ENCODE data around the gene FBXO31.

Gene FBXO31

GRCh38 chr16:87383505-87384161 is at the start of gene FBXO31:
TSS of gene FBXO31 (minus strand) at chr16:87383776. CDS start at chr16:87383744, 32 bp downstream.
- DNase-seq (ENCODE audit: extremely low read depth in 1 of 2, low read depth in 1 of 2), result peak; percentile 80 to 85

DNA sequence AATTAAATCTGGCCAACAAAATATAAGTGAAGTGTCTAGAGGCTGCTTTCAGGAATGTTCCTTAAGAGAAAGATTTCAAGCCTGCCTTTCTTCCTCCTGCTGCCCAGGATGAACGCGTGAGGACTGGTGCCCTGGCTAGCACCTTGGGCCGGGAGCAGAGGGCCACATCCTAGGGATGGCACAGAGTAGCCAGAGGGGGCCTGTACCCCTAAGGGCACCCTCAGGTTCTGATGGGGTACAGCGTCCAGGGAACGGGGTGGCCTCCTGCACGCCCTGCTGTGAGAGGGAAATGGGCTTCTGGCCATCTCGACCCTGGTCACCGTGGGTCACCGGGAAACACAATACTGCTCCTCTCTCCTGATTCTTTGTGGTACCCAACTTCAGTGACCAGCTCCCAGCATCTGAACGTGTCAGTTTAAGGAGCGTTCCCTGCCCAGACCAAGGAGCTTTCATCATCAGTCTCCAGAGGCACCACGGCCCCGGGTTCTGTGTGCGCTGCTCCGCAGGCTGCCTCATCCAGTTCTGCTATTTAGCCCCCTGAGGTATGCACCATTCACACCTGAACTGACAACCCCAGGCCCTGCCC is 48.8 kb upstream of the FBXO31 start:
- no peak for DNase-seq (ENCODE audit: extremely low read depth in 1 of 2, low read depth in 1 of 2)

GRCh38 chr16:87431926-87432325 is 48.4 kb upstream of the FBXO31 start:
- no peak for DNase-seq (ENCODE audit: extremely low read depth in 1 of 2, low read depth in 1 of 2)

GRCh38 chr16:87426423-87427215 is 43.0 kb upstream of the FBXO31 start:
- no peak for DNase-seq (ENCODE audit: extremely low read depth in 1 of 2, low read depth in 1 of 2)

DNA sequence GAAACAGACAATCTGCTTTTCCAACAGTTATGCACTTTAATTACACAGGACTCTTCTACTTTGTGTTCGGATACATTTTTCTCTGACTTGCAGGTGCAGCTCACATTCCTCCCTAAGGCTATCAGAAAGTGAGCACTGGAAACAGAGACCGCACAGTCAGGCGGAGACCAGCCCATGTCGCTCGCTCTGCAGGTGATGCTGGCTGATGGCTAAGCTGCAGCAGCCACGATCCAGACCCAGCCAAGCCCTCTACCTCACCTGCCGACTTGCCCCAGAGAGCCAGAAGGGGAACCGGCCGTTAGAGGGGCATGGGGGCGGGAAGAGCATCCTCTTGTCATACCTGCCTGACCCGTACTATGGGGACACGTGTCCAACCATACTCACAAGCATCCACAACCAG is 42.4 kb upstream of the FBXO31 start:
- DNase-seq (ENCODE audit: extremely low read depth in 1 of 2, low read depth in 1 of 2), result no peak

DNA sequence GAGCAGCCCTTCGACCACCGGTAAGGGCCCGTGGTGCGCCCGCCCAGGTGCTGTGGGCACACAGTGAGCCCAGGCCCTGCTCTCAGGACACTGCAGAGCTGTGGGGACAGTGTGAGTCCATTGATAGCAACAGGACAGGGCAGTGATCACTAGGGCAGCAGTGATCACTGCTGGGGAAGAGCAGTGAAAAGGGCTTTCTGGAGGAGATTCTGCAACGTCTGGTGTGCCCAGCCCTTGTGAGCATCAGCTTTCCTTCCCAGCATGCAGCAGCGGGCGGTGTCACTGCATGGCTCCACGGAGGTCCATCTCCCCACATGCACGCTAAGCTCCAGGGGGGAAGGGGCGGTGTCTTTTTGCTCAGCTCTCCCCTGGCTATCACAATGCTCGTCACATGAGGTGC is 40.7 kb upstream of the FBXO31 start:
- DNase-seq (ENCODE audit: extremely low read depth in 1 of 2, low read depth in 1 of 2), result no peak

DNA sequence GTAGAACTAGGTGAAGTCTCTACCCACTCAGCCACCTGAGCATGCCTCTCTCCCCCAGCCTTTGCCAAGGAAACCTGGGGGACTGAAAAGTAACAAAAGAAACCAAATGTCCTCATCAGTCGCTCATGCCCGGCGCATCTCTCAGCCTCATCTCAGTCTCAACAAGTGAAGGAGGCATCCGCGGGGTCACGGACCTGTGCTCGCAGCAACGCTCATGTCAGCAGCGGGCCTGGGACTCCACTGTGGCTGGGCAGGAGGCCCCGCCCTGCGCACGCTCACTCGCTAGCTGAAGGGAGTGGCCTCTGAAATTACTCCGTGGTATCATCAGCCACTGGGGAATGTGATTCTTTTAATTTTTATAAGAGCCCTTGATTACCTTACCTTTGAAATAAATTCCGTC is 39.9 kb upstream of the FBXO31 start:
- no peak for DNase-seq (ENCODE audit: extremely low read depth in 1 of 2, low read depth in 1 of 2)

- DNase-seq (ENCODE audit: extremely low read depth in 1 of 2, low read depth in 1 of 2), result no peak
Measured at GRCh38 chr16:87422106-87422505, 38.5 kb upstream of the FBXO31 start.

- no peak for DNase-seq (ENCODE audit: extremely low read depth in 1 of 2, low read depth in 1 of 2)
Measured at GRCh38 chr16:87421003-87421912, 37.7 kb upstream of the FBXO31 start.

DNA sequence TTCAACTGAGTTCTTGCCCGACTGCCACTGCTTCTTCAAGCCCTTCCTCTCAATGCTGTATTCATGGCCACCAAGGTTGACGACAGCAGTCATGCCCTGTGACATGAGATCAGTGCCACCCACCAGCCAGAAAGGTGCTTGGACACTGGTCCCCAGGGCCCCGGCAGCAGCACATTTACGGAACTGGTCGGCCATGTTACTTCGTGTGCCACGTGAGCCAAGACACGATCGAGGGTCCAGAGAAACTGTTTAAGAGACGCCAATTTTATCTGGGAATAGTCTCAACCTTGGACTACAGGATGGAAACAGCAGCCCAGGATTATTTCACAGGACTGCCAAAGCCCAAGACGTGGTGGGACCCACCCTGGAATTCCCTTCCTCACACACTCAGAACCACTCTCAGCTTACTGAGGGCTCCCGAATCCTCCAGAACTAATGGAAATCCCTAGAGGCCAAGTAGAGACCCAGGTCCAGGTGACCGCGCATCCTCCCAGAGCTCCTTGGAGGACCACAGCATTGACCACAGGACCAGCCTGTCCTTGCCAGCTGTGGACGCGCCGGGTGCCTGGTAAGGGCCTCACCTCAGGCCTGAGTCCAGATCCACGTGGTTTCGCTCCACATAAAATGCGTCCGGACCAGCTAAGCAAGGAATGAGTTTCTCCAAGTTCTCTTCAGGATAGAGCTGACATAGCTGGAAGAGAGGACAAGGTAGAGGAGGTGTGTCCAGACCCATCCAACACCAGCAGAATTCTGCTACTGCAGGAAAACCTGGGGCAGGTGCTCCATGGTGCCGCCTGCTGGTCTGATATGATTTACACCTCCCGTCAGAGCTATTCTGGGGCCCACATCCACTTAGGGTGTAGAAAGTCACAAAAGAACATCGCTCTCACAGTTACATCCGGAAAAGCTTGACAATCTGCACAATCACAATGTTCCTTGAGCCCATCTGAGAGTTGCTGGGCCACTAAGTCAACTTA is 36.7 kb upstream of the FBXO31 start:
- no peak for DNase-seq (ENCODE audit: extremely low read depth in 1 of 2, low read depth in 1 of 2)

DNA sequence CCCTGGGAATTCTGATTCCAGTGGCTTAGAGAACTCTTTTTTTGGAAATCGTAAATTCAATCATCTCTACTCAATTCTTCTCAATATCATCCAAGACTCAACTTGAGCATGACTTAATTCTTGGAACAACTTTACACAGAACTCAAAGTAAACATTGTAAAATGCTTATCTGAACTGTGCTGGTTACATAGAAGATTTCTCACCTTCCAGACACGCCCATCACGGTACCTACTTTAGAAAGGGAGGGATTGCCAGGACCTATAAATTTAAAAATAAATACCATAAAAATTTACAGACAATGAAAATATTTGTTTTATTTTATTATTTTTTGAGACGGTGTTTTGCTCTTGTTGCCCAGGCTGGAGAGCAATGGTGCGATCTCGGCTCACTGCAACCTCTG is 35.1 kb upstream of the FBXO31 start:
- DNase-seq (ENCODE audit: extremely low read depth in 1 of 2, low read depth in 1 of 2), result no peak

DNA sequence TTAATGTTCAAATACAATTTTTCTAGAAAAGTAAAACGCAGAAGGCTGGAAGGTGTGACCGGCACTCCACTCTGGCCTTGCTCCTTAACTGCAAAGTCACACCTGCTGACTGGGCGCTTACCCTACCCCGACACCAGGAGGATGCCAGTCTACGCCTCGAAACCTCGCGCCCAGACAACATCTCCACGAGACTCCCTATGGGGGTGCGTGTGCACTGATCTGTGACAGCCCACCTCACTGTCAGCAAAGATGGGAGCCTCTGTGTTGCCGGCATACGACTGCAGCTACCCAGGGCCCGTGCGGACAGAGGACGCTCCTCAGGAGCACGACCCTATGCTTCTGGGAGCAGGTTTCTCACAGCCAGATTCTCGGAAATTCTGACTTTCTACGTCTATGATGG is 34.6 kb upstream of the FBXO31 start:
- DNase-seq (ENCODE audit: extremely low read depth in 1 of 2, low read depth in 1 of 2), result no peak

DNA sequence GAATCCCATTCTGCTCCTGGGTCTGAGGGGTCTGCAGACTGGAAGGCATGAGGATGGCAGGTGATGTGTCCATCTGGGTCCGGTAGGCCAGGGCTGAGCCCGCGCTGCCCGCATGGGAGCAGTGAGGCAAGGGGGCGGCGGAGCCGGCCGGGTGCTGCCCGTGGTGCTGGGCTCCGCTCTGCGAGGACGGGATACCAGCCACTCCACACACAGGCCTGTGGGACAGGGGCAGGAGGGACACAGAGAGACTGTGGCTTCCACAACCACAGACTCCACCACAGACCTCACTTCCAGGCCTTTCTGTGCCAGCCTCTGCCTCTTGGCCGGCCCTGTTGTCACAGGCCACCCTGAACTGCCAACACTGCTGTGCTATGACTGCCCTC is 33.9 kb upstream of the FBXO31 start:
- DNase-seq (ENCODE audit: extremely low read depth in 1 of 2, low read depth in 1 of 2), result no peak

DNA sequence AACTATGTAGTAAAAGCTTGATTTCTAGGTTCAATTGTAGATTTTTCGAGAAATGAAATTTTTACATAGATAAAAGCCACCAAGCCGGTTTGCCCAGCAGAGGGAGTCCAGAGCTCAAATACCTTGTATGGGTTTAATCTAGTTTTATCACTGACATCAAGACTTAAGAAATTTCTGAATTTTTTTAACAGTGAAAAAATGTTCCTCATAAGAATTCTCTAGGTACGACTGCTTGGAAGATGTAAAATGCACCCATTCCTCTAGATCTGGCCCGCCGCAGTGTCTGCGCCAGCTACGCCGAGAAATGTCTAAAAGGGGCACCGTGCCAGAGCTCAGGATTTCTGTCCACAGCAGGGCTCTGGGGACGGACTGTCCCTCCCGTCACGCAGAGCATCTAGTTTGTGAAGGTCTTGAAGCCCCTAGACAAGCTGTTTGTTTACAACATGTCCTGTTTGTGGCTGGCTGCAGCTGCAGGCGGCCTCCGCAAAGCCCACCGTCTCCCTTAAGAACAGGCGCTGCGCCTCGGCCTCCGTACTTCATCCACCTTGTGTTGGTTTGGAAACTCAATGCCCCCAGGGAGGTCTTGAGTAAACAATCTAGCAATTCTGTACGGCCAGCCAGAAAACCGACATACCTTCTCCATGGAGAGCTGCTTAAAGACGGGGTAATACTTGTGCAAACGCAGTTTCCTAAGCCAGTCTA is 33.4 kb upstream of the FBXO31 start:
- DNase-seq (ENCODE audit: extremely low read depth in 1 of 2, low read depth in 1 of 2), result no peak

DNA sequence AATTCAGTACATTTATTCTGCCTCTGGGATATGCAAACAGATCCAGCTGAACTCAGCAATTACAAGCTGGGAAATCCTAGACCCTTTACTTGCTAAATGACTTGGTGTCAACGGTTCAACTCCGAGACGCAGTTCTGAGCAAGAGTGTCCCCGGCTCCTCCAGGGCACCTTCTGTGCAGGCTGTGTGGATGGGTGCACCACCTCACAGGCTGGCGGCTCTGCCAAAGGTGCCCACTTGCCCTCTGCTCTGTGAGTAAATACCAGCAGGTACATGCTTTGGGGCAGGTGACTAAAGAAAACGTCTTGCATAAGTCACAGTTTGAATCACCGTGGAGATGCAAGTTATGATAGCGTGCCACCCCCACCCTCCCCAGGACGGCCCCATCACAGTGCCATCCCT is 31.9 kb upstream of the FBXO31 start:
- DNase-seq (ENCODE audit: extremely low read depth in 1 of 2, low read depth in 1 of 2), result no peak

DNA sequence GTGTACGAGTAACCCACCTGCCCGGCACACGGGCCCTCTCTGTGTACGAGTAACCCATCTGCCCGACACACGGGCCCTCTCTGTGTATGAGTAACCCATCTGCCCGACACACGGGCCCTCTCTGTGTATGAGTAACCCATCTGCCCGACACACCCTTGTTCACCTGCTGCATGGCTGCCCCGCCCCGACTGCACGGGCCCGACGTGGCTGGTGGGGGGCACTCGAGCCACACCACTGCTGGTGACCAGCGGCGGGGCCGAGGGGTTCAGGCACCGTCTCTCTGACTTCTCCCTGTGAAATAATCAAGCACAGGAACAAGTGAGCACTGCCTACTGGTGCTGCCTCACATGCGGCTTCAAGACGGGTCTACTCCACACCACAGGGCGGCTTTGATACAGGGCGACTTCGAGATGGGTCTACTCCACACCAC is 30.7 kb upstream of the FBXO31 start:
- no peak for DNase-seq (ENCODE audit: extremely low read depth in 1 of 2, low read depth in 1 of 2)

DNA sequence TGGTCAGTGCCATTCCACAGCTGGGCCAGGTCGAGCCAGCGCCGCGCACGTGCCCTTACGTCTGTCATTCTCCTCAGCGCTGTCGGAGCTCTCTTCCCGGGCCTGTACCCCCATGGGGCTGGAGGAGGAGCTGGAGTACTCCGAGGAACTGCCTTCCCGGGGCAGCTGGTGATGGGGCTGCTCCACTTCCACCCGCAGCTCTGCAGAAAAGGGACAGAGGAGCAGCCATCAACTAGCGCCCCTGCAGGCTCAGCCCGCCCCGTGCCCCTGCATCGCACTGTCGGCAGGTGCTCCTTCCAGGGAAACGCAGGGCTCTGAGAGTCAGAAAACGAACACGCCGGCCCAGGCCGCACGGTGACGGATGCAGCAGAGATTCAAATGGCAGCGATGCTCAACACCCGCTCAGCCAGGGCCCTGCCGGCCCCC is 29.4 kb upstream of the FBXO31 start:
- DNase-seq (ENCODE audit: extremely low read depth in 1 of 2, low read depth in 1 of 2), result no peak

DNA sequence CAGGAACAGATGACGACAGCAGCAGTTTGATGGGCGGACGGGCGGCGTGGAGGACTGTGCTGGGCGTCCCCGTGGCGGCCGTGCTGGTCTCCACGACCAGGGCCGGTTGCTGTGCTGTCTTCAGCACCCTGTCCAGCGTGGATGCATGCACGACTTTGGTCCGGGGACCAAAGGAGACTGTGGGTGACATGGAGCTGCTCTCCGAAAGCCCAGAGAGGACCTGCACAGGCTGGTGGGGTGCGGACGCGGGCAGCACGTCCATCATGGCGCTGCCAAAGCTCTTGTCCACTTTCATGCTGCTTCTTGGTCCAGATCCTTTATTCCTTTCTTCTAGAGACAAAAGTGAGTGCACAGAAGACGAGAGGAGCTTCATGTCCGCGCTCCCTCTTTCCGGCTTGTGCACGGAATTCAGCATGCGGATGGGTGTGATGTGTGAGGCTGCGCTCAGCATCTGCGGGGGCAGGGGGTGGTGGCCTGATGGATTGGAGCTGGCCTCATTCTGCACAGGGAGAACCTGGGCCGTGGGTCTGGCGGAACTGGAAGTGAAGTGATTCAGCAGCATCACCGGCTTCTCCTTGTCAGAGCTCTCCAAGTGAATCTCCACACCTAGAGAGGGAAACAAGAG is 28.9 kb upstream of the FBXO31 start:
- DNase-seq (ENCODE audit: extremely low read depth in 1 of 2, low read depth in 1 of 2), result no peak

Measured in stimulated activated CD8-positive, alpha-beta memory T cell treated with anti-CD3 and anti-CD28 coated beads, Interleukin-7, amount 100 ng/mL, for 48 hours (primary cell).